HG03135 (cell line): ENCODE measurements around the gene VWA8.
"Not testable (repeated sequence)": the region's sequence is repeated elsewhere in the genome, so short reads cannot be mapped to it uniquely, and the experiment has no call there.

Experiments used
- ATAC-seq: cut with Tn5 transposase; IDR thresholded peaks from one replicate; pipeline ENCODE4 v1.9.1; 2021; ENCODE audit warnings: mild to moderate bottlenecking, moderate library complexity; ENCODE audit not compliant: unreplicated experiment

The VWA8 gene

DNA sequence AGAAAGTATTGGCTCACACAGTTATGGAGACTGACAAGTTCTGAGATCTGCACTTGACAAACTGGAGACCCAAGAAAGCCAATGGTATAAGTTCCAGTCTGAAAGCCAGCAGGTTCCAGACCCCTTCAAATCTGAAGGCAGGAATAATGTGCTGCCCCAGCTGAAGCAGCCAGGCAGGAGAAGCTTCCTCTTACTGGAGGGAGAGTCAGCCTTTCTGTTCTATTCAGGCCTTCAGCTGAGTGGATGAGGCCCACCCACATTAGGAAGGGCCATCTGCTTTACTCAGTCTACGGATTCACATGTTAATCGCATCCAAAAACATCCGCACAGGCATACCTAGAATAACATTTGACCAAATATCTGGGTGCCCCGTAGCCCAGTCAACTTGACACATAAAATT, 8.2 kb upstream of the VWA8 start:
- no peak for ATAC-seq

DNA sequence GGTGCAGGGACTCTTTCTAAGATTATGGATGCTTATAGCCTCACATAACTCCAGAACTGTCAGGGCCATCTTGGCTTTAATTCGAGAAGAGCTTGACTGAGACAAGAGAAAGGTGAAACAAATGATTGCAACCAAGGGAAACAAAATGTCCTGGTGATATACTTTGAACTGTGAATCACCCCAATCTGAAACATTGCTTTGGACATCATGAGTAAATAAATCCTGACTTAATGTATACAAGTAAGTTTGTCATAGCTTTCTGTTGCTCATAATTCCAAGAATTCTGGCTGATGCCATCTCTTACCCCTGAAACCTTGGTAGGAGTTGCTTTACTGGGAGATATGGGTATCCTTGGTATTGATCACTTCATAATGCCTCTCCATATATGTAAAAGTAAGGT, 5.8 kb upstream of the VWA8 start:
- no peak for ATAC-seq

DNA sequence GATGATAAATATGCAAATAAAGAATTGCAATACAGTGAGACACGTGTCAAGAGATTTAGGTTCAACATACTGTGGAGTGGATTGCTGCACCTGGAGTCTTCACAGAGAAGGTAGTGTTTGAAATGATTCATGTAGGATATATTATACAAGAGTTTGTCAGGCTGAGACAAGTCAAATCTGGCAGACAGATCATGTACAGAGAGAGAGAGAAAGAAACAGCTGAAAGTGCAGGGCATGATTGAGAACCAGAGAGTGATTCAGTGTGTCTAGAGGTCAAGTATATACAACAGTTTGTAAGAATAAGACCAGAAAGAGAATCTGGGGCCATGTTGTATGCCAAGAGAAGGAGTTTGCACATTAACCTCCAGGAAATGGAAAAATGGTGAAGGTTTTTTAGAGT, 2.1 kb upstream of the VWA8 start:
- ATAC-seq = no peak

DNA sequence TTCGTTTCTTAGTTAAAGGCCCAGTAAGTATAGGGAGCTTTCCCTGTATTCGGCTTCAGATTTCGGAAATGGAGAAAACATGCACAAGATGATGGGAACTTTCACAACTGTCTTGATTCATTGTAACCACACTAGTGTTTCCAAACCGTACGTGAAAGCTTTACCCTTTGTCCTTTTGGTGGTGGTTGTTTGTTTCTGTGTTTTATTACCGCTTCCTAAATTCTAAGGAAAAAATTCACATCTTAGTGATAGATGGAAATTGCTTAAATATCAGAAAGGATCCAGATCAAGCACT, 504 bp upstream of the VWA8 start:
- ATAC-seq = no peak

DNA sequence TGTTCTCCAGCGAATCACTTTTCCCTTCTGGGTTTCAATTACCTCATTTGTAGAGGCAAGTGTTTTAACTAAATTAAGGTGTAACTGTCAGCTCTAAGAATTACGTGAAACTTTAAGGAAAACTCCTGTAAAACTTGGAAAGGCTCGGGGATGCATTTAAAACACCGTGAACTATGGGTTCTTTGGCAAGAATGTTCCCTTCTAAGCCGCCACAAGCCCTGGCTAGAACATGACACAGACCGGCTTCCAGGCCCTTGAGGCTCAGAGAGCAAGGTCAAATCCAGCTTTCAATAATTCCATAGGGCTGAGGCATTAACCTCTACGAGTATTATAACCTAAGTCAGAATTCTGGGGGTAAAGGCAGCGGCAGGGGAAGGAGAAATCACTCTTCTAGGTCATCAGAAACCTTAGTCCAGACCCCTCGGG, 685 bp downstream of the VWA8 start:
- no peak for ATAC-seq

DNA sequence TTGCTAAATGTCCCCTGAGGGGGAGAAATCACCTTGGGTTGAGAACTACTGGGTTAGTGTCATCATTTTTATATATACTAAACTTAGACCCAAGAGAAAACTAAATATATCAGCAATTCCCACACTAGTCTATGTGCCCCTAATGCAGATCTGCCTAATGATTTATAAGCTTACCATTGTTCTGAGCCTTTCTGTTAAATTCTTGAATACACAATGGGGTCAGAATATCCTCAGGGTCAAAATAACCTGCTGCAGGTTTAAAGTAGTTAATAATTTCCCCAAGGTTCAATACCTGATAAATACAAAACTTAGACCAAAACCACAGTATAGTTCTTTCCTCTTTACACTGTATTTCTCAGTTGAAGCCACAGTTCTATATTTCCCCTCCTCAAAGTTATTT, 4.6 kb downstream of the VWA8 start:
- no peak for ATAC-seq

DNA sequence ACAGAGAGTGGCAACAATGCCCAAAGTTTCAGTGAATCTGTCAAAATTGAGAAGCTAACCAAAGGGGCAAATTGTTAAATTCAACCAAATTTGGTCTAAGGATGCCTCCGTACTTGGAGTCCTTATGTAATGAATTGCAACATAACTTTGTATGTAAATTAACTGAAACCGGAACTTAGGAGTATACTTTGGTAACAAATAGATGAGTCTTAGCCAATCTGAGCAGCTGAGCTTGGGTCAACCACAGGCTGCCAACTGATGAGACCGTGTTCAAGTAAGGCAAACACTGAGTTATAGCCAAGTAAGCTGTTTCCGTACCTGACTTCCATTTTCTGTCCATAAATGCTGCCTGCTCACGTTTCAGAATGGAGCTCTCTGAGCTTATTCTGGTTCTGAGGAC, 5.3 kb downstream of the VWA8 start:
- no peak for ATAC-seq

DNA sequence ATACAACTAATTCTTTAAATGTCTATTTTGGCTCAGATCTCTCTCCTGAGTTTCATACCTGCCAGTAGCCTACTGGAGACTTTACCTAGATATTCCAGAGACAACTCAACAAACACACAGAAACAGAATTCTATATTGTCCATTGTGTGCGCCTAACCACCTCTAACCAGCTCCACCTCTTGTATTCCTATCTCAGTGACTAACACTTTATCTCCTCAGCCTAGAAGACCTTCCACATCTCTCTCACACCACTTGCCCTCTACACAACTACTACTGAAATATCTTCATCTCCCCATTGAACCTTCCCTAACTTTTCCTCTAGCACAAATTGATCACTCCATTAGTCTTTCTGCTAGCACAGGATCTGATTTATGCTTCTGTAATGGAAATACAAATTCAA, 6.7 kb downstream of the VWA8 start:
- ATAC-seq = no peak

DNA sequence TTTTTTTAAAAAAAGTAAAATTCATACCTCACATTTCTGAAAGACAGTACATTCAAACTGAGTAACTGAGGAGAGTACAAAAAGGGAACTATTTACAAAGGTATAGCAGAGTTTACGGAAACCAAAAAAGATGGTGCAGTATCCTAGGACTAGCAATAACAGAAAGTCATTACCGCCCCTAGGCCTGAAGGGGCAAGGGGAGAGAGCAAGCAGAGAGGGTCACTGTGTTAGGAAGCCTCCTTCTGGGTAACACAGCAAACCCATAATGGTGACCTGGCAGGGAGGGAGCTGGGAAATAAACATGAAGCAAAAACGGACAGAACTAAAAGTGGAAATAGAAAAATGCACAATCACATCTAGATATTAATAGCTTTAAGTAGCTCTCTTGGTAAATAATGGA, 8.2 kb downstream of the VWA8 start:
- ATAC-seq = no peak

DNA sequence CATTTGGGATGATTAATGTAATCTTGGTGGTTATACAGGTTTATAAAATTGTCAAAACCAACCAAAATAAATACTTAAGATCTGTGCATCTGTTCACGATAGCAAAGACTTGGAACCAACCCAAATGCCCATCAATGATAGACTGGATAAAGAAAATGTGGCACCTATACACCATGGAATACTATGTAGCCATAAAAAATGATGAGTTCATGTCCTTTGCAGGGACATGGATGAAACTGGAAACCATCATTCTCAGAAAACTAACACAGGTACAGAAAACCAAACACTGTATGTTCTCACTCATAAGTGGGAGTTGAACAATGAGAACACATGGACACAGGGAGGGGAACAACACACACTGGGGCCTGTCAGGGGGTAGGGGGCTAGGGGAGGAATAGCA, 11.8 kb downstream of the VWA8 start:
- ATAC-seq = not testable (repeated sequence)

DNA sequence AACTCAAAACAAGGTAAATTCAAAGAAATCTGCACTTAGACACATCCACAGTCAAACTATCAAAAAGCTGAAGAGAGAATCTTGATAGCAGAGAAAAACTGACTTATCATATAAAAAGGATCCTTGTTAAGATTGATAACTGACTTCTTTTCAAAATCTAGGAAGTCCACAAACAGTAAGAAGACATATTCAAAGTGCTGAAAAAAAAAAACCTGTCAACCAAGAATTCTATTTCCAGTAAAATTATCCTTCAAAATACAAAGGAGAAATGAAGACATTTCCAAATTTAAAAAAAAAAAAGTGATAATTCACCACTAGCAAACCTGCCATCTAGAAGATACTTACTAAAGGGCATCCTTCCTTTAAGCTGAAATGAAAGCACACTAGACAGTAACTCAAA, 15.0 kb downstream of the VWA8 start:
- no peak for ATAC-seq

DNA sequence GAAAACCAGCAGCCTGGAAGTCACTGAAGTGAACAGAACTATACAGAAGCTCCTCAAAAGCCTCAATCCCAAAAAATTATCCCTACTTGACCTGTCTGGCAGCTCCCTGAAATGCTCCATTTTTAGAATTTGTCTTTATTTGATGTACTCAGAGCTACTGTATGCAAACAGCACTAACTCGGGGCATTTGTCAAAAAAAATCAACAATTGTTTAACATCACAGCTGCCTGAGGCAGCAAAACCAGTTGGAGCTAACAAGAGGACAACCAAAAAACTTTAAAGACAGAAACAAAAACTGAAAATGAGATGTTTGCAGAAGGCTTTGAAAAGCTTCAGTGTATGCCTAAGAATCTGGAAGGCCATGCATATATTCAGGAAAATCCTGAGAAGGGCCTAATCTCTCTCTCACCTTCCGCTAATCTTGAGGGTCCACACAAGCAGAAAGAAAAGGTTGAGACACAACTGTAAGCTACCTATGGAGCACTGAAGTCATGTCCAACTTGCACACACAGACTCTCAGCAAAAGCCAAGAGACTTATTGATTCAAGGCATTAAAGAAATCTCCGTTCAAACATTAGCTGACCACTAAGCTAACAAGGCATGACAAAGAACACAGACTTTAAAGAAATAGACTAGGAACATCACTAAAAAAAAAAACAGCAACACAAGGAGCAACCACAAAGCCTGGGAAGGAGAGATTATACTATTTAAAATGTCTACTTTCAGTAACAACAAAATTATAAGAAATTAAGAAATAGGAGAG, 16.1 kb downstream of the VWA8 start:
- no peak for ATAC-seq

DNA sequence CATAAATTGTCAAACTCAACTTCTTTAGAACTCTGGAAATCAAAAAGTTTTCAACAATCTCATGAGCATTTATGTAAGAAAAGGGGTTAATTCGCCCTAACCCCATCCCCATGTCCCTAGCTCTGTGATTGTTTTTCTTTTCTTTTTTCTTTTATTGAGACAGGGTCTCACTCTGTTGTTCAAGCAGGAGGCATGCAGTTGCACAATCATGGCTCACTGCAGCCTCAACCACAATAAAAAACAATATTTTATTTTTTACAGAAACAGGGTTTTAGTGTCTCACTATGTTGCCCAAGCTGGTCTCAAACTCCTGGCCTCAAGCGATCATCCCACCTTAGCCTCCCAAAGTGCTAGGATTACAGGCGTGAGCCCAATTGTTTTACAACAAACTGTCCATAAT, 16.7 kb downstream of the VWA8 start:
- ATAC-seq = no peak

DNA sequence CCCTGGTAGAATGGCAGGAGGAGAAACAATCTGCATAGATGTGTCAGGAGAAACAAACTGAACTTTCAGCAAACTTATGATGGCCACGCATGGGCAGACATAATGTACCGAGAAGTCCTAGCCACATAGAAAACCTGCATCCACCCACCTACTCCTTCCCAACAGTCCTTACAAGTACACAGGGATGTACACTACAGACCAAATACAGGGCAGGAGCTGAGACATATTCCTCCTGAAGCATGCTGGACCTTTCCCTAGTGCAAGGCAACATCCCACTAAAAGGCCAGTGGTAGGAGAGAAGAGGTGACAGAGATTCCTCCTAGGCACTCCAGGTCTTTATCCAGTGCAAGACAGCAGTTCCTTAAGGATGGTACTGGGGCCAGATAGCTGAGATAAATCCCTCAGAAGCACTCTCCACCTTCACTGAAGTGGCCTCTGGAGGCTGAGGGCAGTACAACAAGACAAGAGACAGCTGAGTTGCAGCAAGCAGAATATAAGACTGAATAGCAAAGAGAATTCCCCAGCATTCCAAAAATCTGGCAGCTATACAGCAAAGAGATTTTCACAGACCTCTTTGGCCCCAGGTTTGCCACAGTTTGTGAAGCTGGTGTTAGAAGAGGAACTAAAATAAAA, 18.3 kb downstream of the VWA8 start:
- no peak for ATAC-seq

DNA sequence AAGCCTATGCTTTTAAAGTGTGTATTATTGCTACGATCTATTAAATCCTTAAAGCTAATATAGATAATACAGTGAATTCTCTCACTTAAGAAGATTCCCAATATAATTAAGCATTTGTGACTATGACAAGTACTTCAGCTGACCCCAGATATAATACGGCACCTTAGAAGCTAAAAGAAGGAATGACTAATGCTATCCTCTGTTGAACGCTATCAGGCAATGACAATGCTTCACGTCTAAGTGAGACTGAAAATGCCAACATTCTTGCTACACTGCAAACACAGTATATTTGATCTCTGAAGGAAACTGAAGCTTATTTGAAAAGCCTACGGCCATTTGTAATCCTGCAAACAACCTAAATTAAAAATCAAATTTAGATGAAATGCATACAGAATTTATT, 19.7 kb downstream of the VWA8 start:
- ATAC-seq = no peak

DNA sequence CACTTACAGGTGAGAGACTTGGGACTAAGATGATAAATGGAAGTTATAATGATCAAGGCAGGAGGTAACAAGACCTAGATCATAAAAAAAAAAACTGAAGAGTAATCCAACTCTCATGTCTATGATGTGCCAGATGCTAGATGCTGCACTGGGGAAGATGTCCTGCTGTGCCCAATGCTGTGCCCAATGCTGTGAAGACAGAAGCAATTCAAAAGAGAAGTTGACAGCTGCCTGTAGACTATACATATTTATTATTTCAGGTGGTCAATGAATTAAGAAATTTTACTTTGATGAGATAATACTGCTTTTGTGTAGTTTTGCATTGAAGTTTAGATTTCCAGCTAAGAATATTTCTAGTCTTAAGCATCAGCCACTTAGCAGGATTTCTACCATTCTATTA, 21.5 kb downstream of the VWA8 start:
- ATAC-seq = no peak

DNA sequence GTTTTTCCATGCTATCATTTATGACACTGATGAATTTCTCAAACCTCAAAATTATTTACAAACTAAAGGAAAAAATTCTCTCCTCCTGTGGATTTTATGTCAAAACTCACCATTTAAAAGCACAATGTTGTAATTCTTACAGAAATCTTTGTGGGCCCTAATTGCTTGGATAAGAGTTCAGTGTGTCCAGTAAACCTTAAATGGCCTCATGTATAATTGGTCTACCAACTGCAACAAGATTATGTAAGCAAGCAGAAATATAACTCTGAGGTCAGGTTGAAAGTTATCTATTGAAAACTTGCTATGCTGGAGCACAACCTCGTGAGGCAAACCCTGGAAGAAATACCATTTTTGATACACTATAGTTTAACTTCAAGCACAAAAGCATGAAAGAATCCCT, 22.0 kb downstream of the VWA8 start:
- no peak for ATAC-seq

DNA sequence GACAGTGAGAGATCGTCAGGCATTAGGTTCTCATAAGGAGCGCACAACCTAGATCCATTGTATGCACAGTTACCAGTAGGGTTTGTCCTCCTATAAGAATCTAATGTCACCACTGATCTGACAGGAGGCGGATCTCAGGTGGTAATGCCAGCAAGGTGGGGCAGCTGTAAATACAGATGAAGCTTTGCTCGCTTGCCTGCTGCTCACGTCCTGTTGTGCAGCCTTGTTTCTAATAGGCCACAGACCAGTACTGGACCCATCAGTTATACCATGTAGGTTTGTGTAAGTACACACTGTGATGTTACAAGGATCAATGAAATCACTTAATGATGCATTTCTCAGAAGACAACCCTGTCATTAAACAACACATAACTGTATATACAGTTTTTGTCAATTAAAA, 23.5 kb downstream of the VWA8 start:
- no peak for ATAC-seq

DNA sequence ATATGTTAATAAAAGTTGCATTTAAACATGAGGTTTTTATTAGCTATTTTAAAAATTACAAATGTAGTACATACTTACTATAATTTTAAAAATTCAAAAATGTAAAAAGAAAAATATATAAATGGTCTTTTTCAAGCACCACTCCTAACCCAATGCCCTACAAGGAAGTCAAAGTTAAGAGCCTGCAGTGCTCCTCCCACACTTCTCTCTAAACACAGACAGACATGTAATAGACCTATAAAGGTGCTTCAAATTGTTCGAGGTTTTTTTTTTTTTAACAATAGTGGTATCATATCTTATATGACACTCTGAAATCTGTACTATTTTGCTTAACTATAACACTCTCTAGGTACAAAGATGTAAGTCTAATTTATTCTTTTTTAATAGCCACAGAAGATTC, 25.4 kb downstream of the VWA8 start:
- ATAC-seq = no peak

DNA sequence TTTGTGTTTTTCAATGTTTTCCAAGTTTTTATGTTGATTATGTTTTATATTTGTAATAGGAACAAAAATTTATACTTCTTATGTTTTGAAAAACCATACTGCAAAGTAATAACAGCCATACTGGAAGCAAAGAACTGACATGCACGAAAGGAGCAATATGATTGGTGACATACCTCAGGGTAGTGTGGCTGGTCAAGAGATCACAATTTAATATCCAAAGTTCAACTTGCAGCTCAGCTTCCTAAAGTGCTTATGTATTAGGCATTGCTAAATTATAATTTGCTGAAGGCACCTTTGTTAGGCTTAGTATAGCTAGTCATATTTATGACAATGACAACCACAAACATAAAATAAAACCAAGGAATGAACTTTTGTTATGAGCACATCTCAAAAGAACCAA, 25.9 kb downstream of the VWA8 start:
- ATAC-seq = no peak

DNA sequence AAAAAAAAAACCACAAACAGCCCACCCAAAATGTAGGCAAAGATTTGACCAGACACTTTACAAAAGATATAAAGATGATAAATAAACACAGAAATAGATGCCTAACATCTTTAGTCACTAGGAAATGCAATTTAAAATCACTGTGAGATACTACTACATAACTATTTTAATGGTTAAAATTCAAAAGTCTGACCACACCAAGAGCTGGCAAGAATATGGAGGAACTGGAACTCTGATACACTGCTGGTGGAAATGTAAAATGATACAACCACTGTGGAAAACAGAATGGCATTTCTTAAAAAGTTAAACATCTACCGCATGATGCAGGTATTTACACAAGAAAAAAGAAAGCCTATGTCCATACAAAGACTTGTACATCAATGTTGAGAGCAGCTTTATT, 26.8 kb downstream of the VWA8 start:
- no peak for ATAC-seq

DNA sequence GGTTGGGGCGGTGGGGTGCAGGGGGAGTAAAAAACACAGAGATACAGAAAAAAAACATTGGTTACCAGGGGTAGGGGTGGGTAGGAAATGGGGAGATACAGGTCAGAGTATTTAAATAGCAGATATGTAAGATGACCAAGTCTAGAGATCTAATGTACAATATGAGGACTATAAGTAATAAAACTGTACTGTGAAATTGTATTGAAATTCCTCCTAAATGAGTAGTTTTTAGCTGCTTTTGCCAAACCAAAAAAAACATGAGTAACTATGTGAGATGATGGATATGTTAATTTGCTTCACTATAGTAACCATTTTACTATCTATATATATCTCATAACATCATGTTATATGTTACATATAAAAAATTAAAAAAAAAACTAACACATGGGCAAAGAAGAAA, 29.6 kb downstream of the VWA8 start:
- ATAC-seq = no peak

DNA sequence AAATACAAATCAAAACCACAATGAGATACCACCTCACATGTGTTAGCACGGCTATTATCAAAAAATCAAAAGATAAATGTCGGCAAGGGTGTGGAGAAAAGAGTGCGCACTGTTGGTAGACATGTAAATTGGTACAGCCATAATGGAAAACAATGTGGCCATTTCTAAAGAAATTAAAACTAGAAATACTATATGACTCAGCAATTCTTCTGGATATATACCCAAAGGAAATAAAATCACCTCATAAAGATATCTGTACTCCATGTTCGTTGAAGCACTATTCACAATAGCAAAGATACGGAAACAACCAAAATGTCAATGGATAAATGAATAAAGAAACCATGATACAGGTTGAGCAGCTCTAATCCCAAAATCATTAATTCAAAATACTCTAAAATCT, 30.8 kb downstream of the VWA8 start:
- no peak for ATAC-seq
